Endodermal cell (in vitro differentiated cells): ENCODE data around the gene FAM3D. TPM values are rescaled to one million over a fixed set of nuclear protein-coding genes. Genes with fewer than 3 reads are reported as not detected.

Experiments used
- DNase-seq: peaks from one replicate; pipeline ENCODE4 v3.0.0-alpha.2; 2017
- H3K27ac ChIP-seq: 2 replicates; pipeline ENCODE4 v1.5.1; 2013; ENCODE audit warnings: mild to moderate bottlenecking, low read depth, low read length, moderate library complexity
- H3K27me3 ChIP-seq: 2 replicates; pipeline ENCODE4 v1.6.1; 2013; ENCODE audit warnings: mild to moderate bottlenecking, low read length, moderate library complexity; ENCODE audit not compliant: insufficient read depth, control insufficient read depth, poor library complexity, severe bottlenecking
- H3K36me3 ChIP-seq: 2 replicates; pipeline ENCODE4 v1.7.0; 2013; ENCODE audit warnings: mild to moderate bottlenecking, low read length, moderate library complexity; ENCODE audit not compliant: control insufficient read depth, insufficient read depth
- H3K4me1 ChIP-seq: one replicate; pipeline ENCODE4 v1.7.0; 2013; ENCODE audit warnings: low read length; ENCODE audit not compliant: control insufficient read depth, insufficient read depth
- H3K4me3 ChIP-seq: 2 replicates; pipeline ENCODE4 v1.5.1; 2013; ENCODE audit warnings: mild to moderate bottlenecking, low read length, moderate library complexity
- H3K9ac ChIP-seq: 2 replicates; pipeline ENCODE4 v1.6.1; 2013; ENCODE audit warnings: mild to moderate bottlenecking, low read length, moderate library complexity; ENCODE audit not compliant: poor library complexity, severe bottlenecking; ENCODE audit errors: extremely low read depth
- H3K9me3 ChIP-seq: 2 replicates; pipeline ENCODE4 v1.6.1; 2013; ENCODE audit warnings: mild to moderate bottlenecking, low read length, moderate library complexity; ENCODE audit not compliant: control insufficient read depth
- H3K27ac Mint-ChIP-seq: 2 replicates; pipeline ENCODE4 v1.8.0; 2020; ENCODE audit warnings: mixed read lengths
- H3K27me3 Mint-ChIP-seq: 2 replicates; pipeline ENCODE4 v1.8.0; 2021; ENCODE audit warnings: mild to moderate bottlenecking, mixed read lengths; ENCODE audit not compliant: insufficient read depth
- H3K36me3 Mint-ChIP-seq: 2 replicates; pipeline ENCODE4 v1.8.0; 2020; ENCODE audit warnings: low read depth, mixed read lengths
- H3K4me1 Mint-ChIP-seq: 2 replicates; pipeline ENCODE4 v1.8.0; 2020; ENCODE audit warnings: mixed read lengths
- H3K4me3 Mint-ChIP-seq: 2 replicates; pipeline ENCODE4 v1.8.0; 2020; ENCODE audit warnings: mild to moderate bottlenecking, moderate library complexity, mixed read lengths
- H3K9me3 Mint-ChIP-seq: 2 replicates; pipeline ENCODE4 v1.8.0; 2020; ENCODE audit warnings: mild to moderate bottlenecking, mixed read lengths
- CTCF ChIP-seq: fragments of 200-600 bp; sonication (generic); conservative IDR thresholded peaks from 2 replicates; pipeline ENCODE4 v1.5.0; 2021; ENCODE audit warnings: antibody characterized with exemption, mild to moderate bottlenecking
- WGBS, 2 experiments: methylation state at CpG; one replicate each; pipeline versions ENCODE4 v1.1.5 to v1.1.7; 2013; ENCODE audit warnings: missing lambda C conversion rate in 2 of 2, mixed read lengths in 1 of 2; ENCODE audit not compliant: insufficient coverage in 1 of 2, insufficient read length in 1 of 2; 5-methylcytosine and 5-hydroxymethylcytosine counted together
- total RNA-seq, 2 donors: library from RNA; stranded (reverse); fragmentation: NEBNext Ultra II Directional in 1 of 2; extraction: Animal tissue kit (Norgen Biotek cat#: 25700) in 1 of 2; gene quantifications; 2 replicates in 1 of 2; 3 replicates in 1 of 2; pipeline ENCODE4 v1.2.1, GENCODE V29; 2021

FAM3D gene
- total RNA-seq, 2 donors from 2014 or later: not detected

- H3K4me1 Mint-ChIP-seq: no peaks in the 10 kb centered on the region
- Histone ChIP-seq H3K27me3 (peaks cover 11% of the 10 kb centered on the region), H3K36me3 (no peaks in the 10 kb centered on the region), H3K9me3 (no peaks in the 10 kb centered on the region), H3K4me3 (no peak overlapping the region), H3K4me1 (no peaks in the 10 kb centered on the region), H3K27ac (no peak overlapping the region), H3K9ac (no peak overlapping the region)
- H3K27ac Mint-ChIP-seq: no peak overlapping the region
- H3K27me3 Mint-ChIP-seq: peaks cover 13% of the 10 kb centered on the region
- H3K36me3 Mint-ChIP-seq: no peaks in the 10 kb centered on the region
- no peaks in the 10 kb centered on the region for H3K9me3 Mint-ChIP-seq
- 88 to 94% methylated on average over 13 to 24 of the region's 24 CpGs for WGBS, 2 experiments
- DNase-seq: no peak
- no peak overlapping the region for H3K4me3 Mint-ChIP-seq
- no peak for TF ChIP-seq CTCF
Observed at GRCh38 chr3:58626841-58627569, 39.6 kb downstream of the FAM3D start.

- DNase-seq: no peak
- Mint-ChIP-seq H3K4me1 (no peaks in the 10 kb centered on the region), H3K36me3 (no peaks in the 10 kb centered on the region), H3K9me3 (no peaks in the 10 kb centered on the region), H3K27ac (no peak overlapping the region), H3K27me3 (peaks cover 8% of the 10 kb centered on the region), H3K4me3 (no peak overlapping the region)
- peaks cover 11% of the 10 kb centered on the region for H3K27me3 ChIP-seq
- no peaks in the 10 kb centered on the region for H3K9me3 ChIP-seq
- no peak overlapping the region for H3K9ac ChIP-seq
- H3K27ac ChIP-seq: no peak overlapping the region
- no peak overlapping the region for H3K4me3 ChIP-seq
- H3K4me1 ChIP-seq: no peaks in the 10 kb centered on the region
- no peak for TF ChIP-seq CTCF
- 80 to 84% methylated on average over 8 to 9 of the region's 9 CpGs for WGBS, 2 experiments
- no peaks in the 10 kb centered on the region for H3K36me3 ChIP-seq
Observed at GRCh38 chr3:58625196-58625824, 41.3 kb downstream of the FAM3D start.

GRCh38 chr3:58624550-58624949 lies 42.0 kb downstream of the FAM3D start:
- H3K9me3 Mint-ChIP-seq: no peaks in the 10 kb centered on the region
- H3K27ac Mint-ChIP-seq: no peak overlapping the region
- Histone ChIP-seq H3K9ac (no peak overlapping the region), H3K9me3 (no peaks in the 10 kb centered on the region), H3K36me3 (no peaks in the 10 kb centered on the region), H3K27ac (no peak overlapping the region), H3K27me3 (peaks cover 11% of the 10 kb centered on the region), H3K4me1 (no peaks in the 10 kb centered on the region), H3K4me3 (no peak overlapping the region)
- H3K27me3 Mint-ChIP-seq: peaks cover 8% of the 10 kb centered on the region
- DNase-seq: no peak
- H3K36me3 Mint-ChIP-seq: no peaks in the 10 kb centered on the region
- no peak for TF ChIP-seq CTCF
- 73% methylated on average over 3 of the region's 3 CpGs; no CpG with 5 or more reads in 1 of the 2 experiments for WGBS, 2 experiments
- no peak overlapping the region for H3K4me3 Mint-ChIP-seq
- no peaks in the 10 kb centered on the region for H3K4me1 Mint-ChIP-seq
